Liver (tissue), 9 donors: ENCODE results near the gene MOV10L1. TPM values are rescaled to one million over a fixed set of nuclear protein-coding genes. Genes with fewer than 3 reads are reported as not detected.
A peak's percentile ranks its signal among the peaks of the same experiment; 100 is the strongest.

Source experiments
- DNase-seq: peaks from one replicate; pipeline ENCODE4 v3.0.0-alpha.2; 2017; ENCODE audit warnings: low spot score
- H3K27ac ChIP-seq, 2 donors: one replicate each; pipeline ENCODE4 v1.7.0; 2013; ENCODE audit warnings: inconsistent platforms in 2 of 2, low read length in 2 of 2, control low read depth in 1 of 2, low read depth in 1 of 2, mild to moderate bottlenecking in 1 of 2
- H3K27me3 ChIP-seq, 4 donors: one replicate each; pipeline versions ENCODE4 v1.6.1 to v1.7.0; 2013; ENCODE audit warnings: low read length in 3 of 4, inconsistent platforms in 1 of 4, mild to moderate bottlenecking in 1 of 4, moderate library complexity in 1 of 4; ENCODE audit not compliant: control insufficient read depth in 4 of 4, insufficient read depth in 4 of 4
- H3K36me3 ChIP-seq, 4 donors: one replicate each; pipeline versions ENCODE4 v1.6.1 to v1.7.0; 2013; ENCODE audit warnings: low read length in 3 of 4, mild to moderate bottlenecking in 3 of 4, low read depth in 1 of 4, moderate library complexity in 1 of 4; ENCODE audit not compliant: control insufficient read depth in 4 of 4, insufficient read depth in 3 of 4
- H3K4me1 ChIP-seq, 4 donors: one replicate each; pipeline versions ENCODE4 v1.6.1 to v1.7.0; 2013; ENCODE audit warnings: low read length in 3 of 4, mild to moderate bottlenecking in 3 of 4, moderate library complexity in 1 of 4; ENCODE audit not compliant: control insufficient read depth in 4 of 4, insufficient read depth in 4 of 4
- H3K4me3 ChIP-seq, 3 donors: one replicate each; pipeline versions ENCODE4 v1.6.1 to v1.7.0; 2013; ENCODE audit warnings: low read length in 3 of 3, control low read depth in 1 of 3, low read depth in 1 of 3, mild to moderate bottlenecking in 1 of 3
- H3K9ac ChIP-seq, 2 donors: one replicate each; pipeline ENCODE4 v1.7.0; 2013; ENCODE audit warnings: low read length in 2 of 2, mild to moderate bottlenecking in 2 of 2, moderate library complexity in 2 of 2, control low read depth in 1 of 2, low read depth in 1 of 2
- H3K9me3 ChIP-seq, 4 donors: one replicate each; pipeline versions ENCODE4 v1.6.1 to v1.7.0; 2013; ENCODE audit warnings: low read length in 3 of 4; ENCODE audit not compliant: control insufficient read depth in 4 of 4
- CTCF ChIP-seq: fragments of 150-350 bp; IDR thresholded peaks from 2 replicates; pipeline ENCODE4 v1.5.1; 2017; ENCODE audit warnings: improper control_type of control experiment, low read depth, low read length; ENCODE audit not compliant: missing input control
- EGR1 ChIP-seq, 2 donors: IDR thresholded peaks; 2 replicates each; pipeline ENCODE4 v1.6.1; 2016 to 2018; ENCODE audit warnings: antibody characterized with exemption in 2 of 2, low read depth in 2 of 2
- FOXA1 ChIP-seq: IDR thresholded peaks from 2 replicates; pipeline ENCODE4 v1.6.1; 2016; ENCODE audit warnings: antibody characterized with exemption
- FOXA2 ChIP-seq: IDR thresholded peaks from 2 replicates; pipeline ENCODE4 v1.6.1; 2016; ENCODE audit warnings: antibody characterized with exemption
- HNF4A ChIP-seq, 2 donors: conservative IDR thresholded peaks; 2 replicates each; pipeline ENCODE4 v1.6.1; 2016; ENCODE audit warnings: antibody characterized with exemption in 2 of 2, mild to moderate bottlenecking in 2 of 2
- HNF4G ChIP-seq: IDR thresholded peaks from 2 replicates; pipeline ENCODE4 v1.6.1; 2016; ENCODE audit warnings: antibody characterized with exemption
- JUND ChIP-seq, 2 donors: IDR thresholded peaks; 2 replicates each; pipeline ENCODE4 v1.6.1; 2016; ENCODE audit warnings: antibody characterized with exemption in 2 of 2
- MAX ChIP-seq: IDR thresholded peaks from 2 replicates; pipeline ENCODE4 v1.6.1; 2016; ENCODE audit warnings: antibody characterized with exemption
- NR2F2 ChIP-seq: IDR thresholded peaks from 2 replicates; pipeline ENCODE4 v1.6.1; 2016; ENCODE audit warnings: antibody characterized with exemption
- RAD21 ChIP-seq, 2 donors: IDR thresholded peaks; 2 replicates each; pipeline ENCODE4 v1.6.1; 2016; ENCODE audit warnings: antibody characterized with exemption in 2 of 2, mild to moderate bottlenecking in 2 of 2
- RXRA ChIP-seq, 2 donors: IDR thresholded peaks; 2 replicates each; pipeline ENCODE4 v1.6.1; 2017 to 2018; ENCODE audit warnings: antibody characterized with exemption in 2 of 2, mild to moderate bottlenecking in 1 of 2
- SP1 ChIP-seq: IDR thresholded peaks from 2 replicates; pipeline ENCODE4 v1.6.1; 2018; ENCODE audit warnings: antibody characterized with exemption, mild to moderate bottlenecking
- YY1 ChIP-seq: IDR thresholded peaks from 2 replicates; pipeline ENCODE4 v1.6.1; 2016; ENCODE audit warnings: antibody characterized with exemption, mild to moderate bottlenecking
- WGBS: extraction: QIAGEN DNeasy Blood & Tissue Kit; methylation state at CpG from one replicate; pipeline ENCODE4 v1.1.7; 2013; 5-methylcytosine and 5-hydroxymethylcytosine counted together
- polyA plus RNA-seq, 2 donors: library from polyadenylated mRNA; stranded (reverse) in 1 of 2; unstranded in 1 of 2; fragments of 200-250 nt in 1 of 2; fragments of >200 nt in 1 of 2; fragmentation: Nextera tagmentation in 1 of 2; extraction: Ambion mirVana in 1 of 2; gene quantifications; one replicate each; pipeline versions ENCODE4 v1.2.1 to v1.2.3, GENCODE V29; 2013 to 2015
- total RNA-seq, 2 donors: library from RNA; depleted of rRNA; stranded (reverse); fragments of >200 nt; gene quantifications; one replicate each; pipeline ENCODE4 v1.2.3, GENCODE V29; 2014
- TF ChIP-seq, protein P1 (sequence below): IDR thresholded peaks from 2 replicates; pipeline ENCODE4 v1.6.1; 2016; ENCODE audit warnings: antibody characterized with exemption, mild to moderate bottlenecking
- donor health status: healthy.
- donor health status: healthy.
- donor health status: healthy.
- donor health status: healthy.
- donor health status: healthy.

The MOV10L1 gene
- total and polyA plus RNA-seq, 4 donors: 0.07 to 0.47 (median 0.17) TPM

GRCh38 chr22:50145721-50146438 is 56.1 kb downstream of the MOV10L1 start:
- H3K9me3 ChIP-seq: no peaks in the 10 kb centered on the region
- H3K36me3 ChIP-seq: no peaks in the 10 kb centered on the region
- DNase-seq: no peak
- no peak overlapping the region for H3K9ac ChIP-seq
- no peaks in the 10 kb centered on the region for H3K27me3 ChIP-seq
- peaks cover 9 to 52% (median 49%) of the 10 kb centered on the region in 4 donors for H3K4me1 ChIP-seq
- H3K27ac ChIP-seq: peak overlapping the region in 1 of 2 donors; percentile 33
- TF ChIP-seq EGR1 (IDR thresholded peaks at IDR 0.05; ENCODE audit: low read depth in 2 of 2) (no peak), YY1 (peak; percentile 17), SP1 (peak; percentile 46), CTCF (no peak), RXRA (IDR thresholded peaks at IDR 0.05) (peak; percentile 55 to 57), HNF4G (peak; percentile 30), FOXA1 (no peak), HNF4A (conservative IDR thresholded peaks at IDR 0.05) (peak; percentile 62 to 74), JUND (IDR thresholded peaks at IDR 0.05) (no peak)
- TF ChIP-seq, protein P1, sequence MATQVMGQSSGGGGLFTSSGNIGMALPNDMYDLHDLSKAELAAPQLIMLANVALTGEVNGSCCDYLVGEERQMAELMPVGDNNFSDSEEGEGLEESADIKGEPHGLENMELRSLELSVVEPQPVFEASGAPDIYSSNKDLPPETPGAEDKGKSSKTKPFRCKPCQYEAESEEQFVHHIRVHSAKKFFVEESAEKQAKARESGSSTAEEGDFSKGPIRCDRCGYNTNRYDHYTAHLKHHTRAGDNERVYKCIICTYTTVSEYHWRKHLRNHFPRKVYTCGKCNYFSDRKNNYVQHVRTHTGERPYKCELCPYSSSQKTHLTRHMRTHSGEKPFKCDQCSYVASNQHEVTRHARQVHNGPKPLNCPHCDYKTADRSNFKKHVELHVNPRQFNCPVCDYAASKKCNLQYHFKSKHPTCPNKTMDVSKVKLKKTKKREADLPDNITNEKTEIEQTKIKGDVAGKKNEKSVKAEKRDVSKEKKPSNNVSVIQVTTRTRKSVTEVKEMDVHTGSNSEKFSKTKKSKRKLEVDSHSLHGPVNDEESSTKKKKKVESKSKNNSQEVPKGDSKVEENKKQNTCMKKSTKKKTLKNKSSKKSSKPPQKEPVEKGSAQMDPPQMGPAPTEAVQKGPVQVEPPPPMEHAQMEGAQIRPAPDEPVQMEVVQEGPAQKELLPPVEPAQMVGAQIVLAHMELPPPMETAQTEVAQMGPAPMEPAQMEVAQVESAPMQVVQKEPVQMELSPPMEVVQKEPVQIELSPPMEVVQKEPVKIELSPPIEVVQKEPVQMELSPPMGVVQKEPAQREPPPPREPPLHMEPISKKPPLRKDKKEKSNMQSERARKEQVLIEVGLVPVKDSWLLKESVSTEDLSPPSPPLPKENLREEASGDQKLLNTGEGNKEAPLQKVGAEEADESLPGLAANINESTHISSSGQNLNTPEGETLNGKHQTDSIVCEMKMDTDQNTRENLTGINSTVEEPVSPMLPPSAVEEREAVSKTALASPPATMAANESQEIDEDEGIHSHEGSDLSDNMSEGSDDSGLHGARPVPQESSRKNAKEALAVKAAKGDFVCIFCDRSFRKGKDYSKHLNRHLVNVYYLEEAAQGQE: no peak
- WGBS: 42% methylated on average over 25 of the region's 25 CpGs
- no peak overlapping the region for H3K4me3 ChIP-seq

GRCh38 chr22:50146439-50147238 is 56.8 kb downstream of the MOV10L1 start:
- 21% methylated on average over 27 of the region's 27 CpGs for WGBS
- Histone ChIP-seq H3K27me3 (no peaks in the 10 kb centered on the region), H3K4me1 (peaks cover 7 to 46% (median 42%) of the 10 kb centered on the region in 4 donors), H3K27ac (peak overlapping the region in 1 of 2 donors; percentile 33), H3K4me3 (no peak overlapping the region), H3K36me3 (no peaks in the 10 kb centered on the region), H3K9me3 (no peaks in the 10 kb centered on the region), H3K9ac (peak overlapping the region; percentile 15 to 39)
- peak; percentile 94 to 96 for TF ChIP-seq HNF4A (conservative IDR thresholded peaks at IDR 0.05)
- peak; percentile 89 for TF ChIP-seq CTCF
- peak; percentile 89 for TF ChIP-seq SP1
- peak; percentile 94 for TF ChIP-seq NR2F2
- TF ChIP-seq HNF4G: peak; percentile 96
- peak; percentile 91 to 94 for TF ChIP-seq RAD21 (IDR thresholded peaks at IDR 0.05)
- no peak for TF ChIP-seq EGR1 (IDR thresholded peaks at IDR 0.05; ENCODE audit: low read depth in 2 of 2)
- TF ChIP-seq FOXA2: no peak
- TF ChIP-seq RXRA (IDR thresholded peaks at IDR 0.05): peak; percentile 95 to 97
- TF ChIP-seq MAX: no peak
- TF ChIP-seq, protein P1: peak; percentile 79
- peak in 1 of 2 donors; percentile 26 for TF ChIP-seq JUND (IDR thresholded peaks at IDR 0.05)
- TF ChIP-seq YY1: peak; percentile 38
- peak; percentile 60 for DNase-seq
